Embryonic facial prominence (tissue), 1 donor: ENCODE measurements around the gene FLVCR2.

Experiments
- DNase-seq: peaks from one replicate; pipeline ENCODE4 v3.0.0-alpha.2; 2016; ENCODE audit errors: extremely low spot score

FLVCR2 gene

DNA sequence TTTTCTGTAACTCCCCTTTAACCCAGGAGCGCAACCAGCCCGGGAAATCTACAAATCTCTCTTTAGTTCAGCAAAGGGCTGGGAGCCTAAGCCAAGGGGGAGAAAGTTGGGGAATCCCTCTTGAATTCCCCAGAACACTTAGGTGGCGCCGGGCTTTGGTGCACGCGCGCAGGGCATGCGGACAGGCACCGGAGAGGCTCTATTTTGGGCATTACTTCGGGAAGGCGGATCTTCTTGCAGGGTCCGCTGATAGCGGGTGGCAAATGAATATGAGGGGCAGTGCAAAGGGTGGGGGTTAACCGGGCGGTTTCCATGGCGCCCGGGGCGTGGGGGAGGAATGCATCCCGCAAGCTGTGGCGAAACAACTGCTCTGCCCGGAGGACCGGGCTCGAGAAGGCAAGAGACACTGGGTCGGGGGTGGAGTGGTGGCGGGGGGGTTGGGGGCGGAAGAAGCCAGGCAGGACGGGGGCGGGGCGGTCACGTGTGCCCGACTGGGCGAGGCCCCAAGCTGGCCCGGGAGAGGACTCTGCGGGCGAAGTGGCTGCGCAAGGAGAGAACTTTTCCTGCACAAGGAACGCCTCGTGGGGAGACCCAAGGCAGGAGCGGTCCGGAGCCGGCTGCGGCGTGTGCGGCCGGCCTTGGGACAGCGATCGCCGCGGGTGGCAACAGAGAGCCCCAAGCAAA is at the start of gene FLVCR2:
TSS of gene FLVCR2 (plus strand) at position 519 of the 684 bp plus-strand sequence. CDS start 353 bp downstream, outside the sequence.
- DNase-seq: no peak

- no peak for DNase-seq
These were observed 47.2 kb upstream of the FLVCR2 start for GRCh38 chr14:75531256-75531655.

- DNase-seq: no peak
These were observed 46.6 kb upstream of the FLVCR2 start for GRCh38 chr14:75531660-75532317.

DNA sequence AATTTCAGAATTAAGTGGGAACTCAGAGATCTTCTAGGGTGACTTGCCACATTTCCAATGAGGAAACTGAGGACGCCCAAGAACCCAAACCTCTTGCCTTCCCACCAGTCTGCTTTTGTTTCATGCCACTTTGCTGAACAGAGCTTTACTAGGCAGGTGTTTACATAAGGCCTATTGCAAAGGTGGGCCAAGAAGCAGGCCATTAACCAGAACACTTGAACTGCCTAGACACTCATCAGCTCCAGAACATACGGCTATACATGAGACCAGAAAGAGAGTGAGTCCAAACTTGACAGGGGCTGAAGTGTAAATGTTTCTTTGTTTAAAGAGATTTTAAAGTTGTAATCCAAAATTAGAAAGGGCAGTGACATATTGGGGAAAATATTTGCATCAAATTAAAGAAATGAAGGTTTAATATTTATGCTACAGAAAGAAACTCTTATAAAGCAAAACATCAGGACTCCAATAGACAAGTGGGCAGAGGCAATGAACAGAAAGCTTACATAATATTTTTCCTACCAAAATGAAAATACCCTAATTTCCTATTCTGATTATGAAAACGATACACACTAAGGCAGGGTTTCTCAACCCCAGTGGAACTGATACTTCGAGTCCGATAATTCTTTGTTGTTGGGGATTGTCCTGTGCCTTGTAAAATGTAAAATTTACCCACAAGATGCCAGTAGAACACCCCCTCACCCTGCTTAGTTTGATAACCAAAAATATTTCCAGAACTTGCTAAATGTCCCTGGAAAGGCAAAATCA is 44.4 kb upstream of the FLVCR2 start:
- no peak for DNase-seq

DNA sequence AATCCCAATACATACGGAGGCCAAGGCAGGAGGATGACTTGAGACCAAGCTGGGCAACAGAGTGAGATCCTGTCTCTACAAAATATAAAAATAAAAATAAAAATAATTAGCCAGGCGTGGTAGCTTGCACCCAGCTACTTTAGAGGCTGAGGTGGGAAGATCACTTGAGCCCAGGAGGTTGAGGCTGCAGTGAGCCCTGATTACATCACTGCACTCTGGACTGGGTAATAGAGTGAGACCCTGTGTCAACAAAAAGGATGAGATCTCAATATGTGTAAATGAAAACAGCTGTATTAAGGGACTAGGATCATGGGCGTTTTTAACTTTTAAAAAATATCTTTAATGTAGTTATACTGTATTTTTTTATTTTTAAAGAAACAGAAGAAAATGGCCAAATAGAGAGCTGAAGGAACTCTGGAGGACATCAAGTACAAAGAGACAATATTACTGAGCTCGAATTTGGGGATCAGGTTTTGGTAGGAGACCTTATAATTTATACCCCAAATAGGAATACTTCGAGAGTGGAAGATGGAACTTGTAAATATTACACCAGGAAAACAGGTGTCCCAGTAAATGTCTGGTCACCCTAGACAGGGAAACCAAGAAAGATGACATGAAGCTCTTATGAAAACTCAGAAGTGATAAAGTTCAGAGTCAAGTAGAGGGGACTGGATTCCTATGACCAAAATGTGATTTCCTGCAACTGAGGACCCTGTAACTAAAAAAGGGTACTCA is 43.1 kb upstream of the FLVCR2 start:
- DNase-seq: no peak

DNA sequence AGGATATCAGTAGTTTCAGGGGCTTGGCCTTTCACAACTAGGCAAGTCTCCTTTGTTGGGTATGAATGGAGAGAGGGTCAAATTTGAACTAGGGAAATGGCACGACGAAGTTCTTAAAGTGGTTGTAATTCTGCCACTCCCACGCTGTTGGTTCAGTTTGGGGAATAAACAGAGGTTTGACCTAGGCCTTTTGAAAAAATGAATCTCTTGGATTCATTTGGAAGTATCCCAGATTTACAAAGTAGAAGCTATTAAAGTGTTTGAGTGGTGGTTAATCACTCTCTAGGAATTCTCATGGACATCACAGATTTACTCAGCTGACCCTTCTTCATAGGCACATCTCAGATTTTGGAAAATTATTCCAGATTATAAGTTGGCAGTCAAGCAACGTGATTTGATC is 41.3 kb upstream of the FLVCR2 start:
- no peak for DNase-seq

DNA sequence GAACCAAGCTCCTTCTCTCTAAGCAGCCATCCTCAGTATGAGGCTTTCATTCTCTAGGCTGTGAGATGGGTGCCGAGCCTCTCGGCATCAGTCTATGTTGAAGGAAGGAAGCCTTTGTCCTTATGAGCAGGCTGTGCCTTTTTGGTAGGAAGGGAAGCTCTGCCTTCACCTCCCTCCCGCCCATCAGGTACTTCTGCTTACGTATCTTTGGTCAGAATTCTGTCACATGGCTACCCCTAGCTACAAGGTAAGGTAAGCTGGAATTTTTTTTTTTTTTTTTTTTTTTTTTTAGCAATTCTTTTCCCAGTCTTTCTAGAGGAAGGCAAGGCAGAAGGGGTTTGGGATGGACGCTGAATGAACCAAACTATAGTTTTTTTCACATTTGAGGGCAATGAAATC is 39.3 kb upstream of the FLVCR2 start:
- DNase-seq: no peak

GRCh38 chr14:75539561-75540478 is 38.6 kb upstream of the FLVCR2 start:
- no peak for DNase-seq

DNA sequence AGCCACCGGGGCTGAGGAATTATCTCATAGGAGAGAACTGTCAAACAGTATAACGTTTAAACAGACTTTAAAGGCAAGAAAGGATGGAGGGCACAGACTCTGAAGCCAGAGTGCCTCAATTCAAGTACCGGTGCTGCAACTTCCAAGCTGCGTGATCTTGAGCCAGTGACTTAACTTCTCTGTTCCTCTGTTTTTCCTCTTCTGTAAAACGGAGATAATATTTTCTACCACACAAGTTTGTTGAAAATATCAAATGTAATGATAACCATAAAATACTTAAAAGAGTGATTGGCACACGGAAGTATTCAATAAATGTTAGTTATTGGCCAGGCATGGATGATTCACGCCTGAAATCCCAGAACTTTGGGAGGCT is 38.0 kb upstream of the FLVCR2 start:
- no peak for DNase-seq

DNA sequence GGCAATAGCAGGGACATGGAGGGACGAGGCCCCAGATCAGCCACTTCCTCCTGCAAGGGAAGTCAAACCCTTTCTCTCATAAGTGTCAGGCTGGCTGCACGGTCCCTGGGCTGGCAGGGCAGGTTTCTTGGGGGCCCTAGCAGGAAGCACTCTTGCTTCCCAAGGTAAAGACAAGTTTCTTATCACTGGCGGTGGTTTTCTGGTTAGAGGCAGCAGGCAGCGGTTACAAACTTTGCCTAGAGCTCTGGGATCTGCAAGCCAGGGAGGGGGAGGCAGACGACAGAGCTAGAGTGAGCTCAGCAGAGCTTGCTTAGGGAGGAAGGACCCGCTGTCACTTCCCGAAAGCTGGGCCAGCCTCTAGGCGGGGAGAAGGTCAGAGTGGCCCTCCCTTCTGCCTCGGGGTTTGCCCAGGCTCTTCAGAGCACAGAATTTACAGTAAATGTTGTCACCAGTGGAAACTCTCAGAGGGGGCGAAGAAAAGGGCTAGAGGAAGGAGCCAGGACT is 35.8 kb upstream of the FLVCR2 start:
- no peak for DNase-seq

- no peak for DNase-seq
These were observed 35.2 kb upstream of the FLVCR2 start for GRCh38 chr14:75543253-75543652.

- DNase-seq: no peak
These were observed 34.6 kb upstream of the FLVCR2 start for GRCh38 chr14:75543786-75544185.

- no peak for DNase-seq
These were observed 32.5 kb upstream of the FLVCR2 start for GRCh38 chr14:75545907-75546306.

- DNase-seq: no peak
These were observed 30.7 kb upstream of the FLVCR2 start for GRCh38 chr14:75547552-75548250.

DNA sequence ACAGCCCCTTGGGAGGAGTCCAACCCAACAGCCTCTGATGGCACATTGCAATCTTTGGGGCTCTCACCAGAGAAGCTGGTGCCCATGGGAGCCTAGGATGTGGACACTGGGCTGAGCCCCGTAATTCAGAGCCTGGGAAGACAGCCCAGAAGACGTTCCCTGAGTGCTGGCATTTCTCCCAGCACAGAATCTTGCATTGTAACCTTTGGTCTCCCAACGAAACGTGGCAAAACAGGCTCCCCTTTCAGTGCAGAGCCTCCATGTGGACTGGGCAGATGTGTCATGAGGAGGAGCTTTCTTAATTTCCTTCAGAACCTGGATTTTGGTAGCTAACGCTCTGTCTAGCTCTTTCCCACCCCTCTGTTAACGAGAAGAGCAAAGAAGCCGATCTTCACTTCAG is 29.9 kb upstream of the FLVCR2 start:
- no peak for DNase-seq

- DNase-seq: no peak
These were observed 29.3 kb upstream of the FLVCR2 start for GRCh38 chr14:75549169-75549568.

- DNase-seq: no peak
These were observed 27.4 kb upstream of the FLVCR2 start for GRCh38 chr14:75551021-75551420.

DNA sequence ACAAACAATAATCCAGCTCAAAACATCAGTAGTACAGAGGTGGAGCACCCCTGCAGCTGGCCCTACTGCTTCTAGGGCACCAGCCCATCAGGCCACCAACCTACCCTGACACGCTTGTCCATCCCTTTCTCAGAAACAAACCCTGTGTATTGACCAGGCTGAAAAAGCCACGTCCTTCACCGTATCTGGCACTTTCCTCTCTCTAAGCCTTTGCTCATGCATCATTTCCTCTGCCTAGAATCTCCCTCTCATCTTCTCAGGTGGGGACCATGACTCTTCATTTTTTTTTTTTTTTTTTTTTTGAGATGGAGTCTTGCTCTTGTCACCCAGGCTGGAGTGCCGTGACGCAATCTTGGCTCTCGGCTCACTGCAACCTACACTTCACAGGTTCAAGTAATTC is 25.3 kb upstream of the FLVCR2 start:
- no peak for DNase-seq

GRCh38 chr14:75553761-75554364 is 24.6 kb upstream of the FLVCR2 start:
- DNase-seq: no peak

DNA sequence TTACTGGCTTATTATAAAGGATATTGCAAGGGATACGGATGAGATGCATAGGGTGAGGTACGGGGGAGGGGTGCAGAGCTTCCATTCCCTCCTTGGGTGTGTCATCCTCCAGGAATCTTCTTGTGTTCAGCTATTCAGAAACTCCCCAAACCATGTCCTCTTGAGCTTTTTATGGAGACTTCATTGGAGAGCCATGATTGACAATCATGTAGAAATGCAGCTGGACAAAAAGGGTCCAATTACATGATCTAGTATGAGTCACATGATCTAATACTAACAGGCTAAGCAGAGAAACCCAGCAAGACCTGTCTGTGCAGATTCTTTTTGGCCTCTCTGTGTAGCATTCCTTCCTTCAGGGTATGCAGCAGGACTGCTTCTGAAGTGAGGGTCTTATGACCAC is 23.9 kb upstream of the FLVCR2 start:
- DNase-seq: no peak
